Measurements from ENCODE around the gene SLC6A8.

GRCh38 chrX:153724252-153725038 lies 36.7 kb downstream of the SLC6A8 start, which contains the start of the genes ABCD1 and BCAP31:
- TF ChIP-seq CTCF (IDR thresholded peaks at IDR 0.05) = no peak
- peak in 1 of 2 donors; percentile 84 for TF ChIP-seq POLR2A (IDR thresholded peaks at IDR 0.05)

Measured in heart left ventricle (tissue), 13 donors.